SK-N-SH treated with all-trans-retinoic acid at 6 μM for 48 hours (cell line): ENCODE results near the gene EPN3.

ENCODE experiments used
- ARNTL ChIP-seq: fragments of 450-650 bp; formaldehyde crosslinking; IDR thresholded peaks from 2 replicates; pipeline ENCODE4 v1.5.0; 2020; ENCODE audit warnings: low read depth, mild to moderate bottlenecking, moderate library complexity, borderline replicate concordance
- BACH2 ChIP-seq: fragments of 250-450 bp; sonication (Bioruptor Pico); IDR thresholded peaks from 2 replicates; pipeline ENCODE4 v1.9.0; 2021; ENCODE audit warnings: mild to moderate bottlenecking, borderline replicate concordance
- CSDC2 ChIP-seq: fragments of 250-450 bp; sonication (Bioruptor Pico); IDR thresholded peaks from 2 replicates; pipeline ENCODE4 v1.5.0; 2020; ENCODE audit warnings: mild to moderate bottlenecking, moderate library complexity
- CSRNP3 ChIP-seq: fragments of 250-450 bp; sonication (Bioruptor Pico); IDR thresholded peaks from 2 replicates; pipeline ENCODE4 v1.5.1; 2021; ENCODE audit warnings: mild to moderate bottlenecking, moderate library complexity
- GLIS3 ChIP-seq: fragments of 250-450 bp; sonication (Bioruptor Pico); IDR thresholded peaks from 2 replicates; pipeline ENCODE4 v1.5.0; 2020; ENCODE audit warnings: mild to moderate bottlenecking, moderate library complexity
- ISL1 ChIP-seq: fragments of 250-450 bp; sonication (Bioruptor Pico); IDR thresholded peaks from 2 replicates; pipeline ENCODE4 v2.1.2; 2022; ENCODE audit warnings: mild to moderate bottlenecking, moderate library complexity
- PATZ1 ChIP-seq: fragments of 250-450 bp; sonication (Bioruptor Pico); IDR thresholded peaks from 2 replicates; pipeline ENCODE4 v1.8.0; 2020; ENCODE audit warnings: mild to moderate bottlenecking, moderate library complexity, borderline replicate concordance
- PPARA ChIP-seq: fragments of 250-450 bp; sonication (Bioruptor Pico); IDR thresholded peaks from 2 replicates; pipeline ENCODE4 v1.5.0; 2020; ENCODE audit warnings: mild to moderate bottlenecking, borderline replicate concordance
- RARB ChIP-seq: fragments of 250-450 bp; sonication (Bioruptor Pico); IDR thresholded peaks from 2 replicates; pipeline ENCODE4 v1.8.0; 2021; ENCODE audit warnings: mild to moderate bottlenecking, moderate library complexity
- SNAI2 ChIP-seq: fragments of 250-450 bp; sonication (Bioruptor Pico); IDR thresholded peaks from 2 replicates; pipeline ENCODE4 v1.5.0; 2020; ENCODE audit warnings: mild to moderate bottlenecking, moderate library complexity
- TSHZ2 ChIP-seq: fragments of 250-450 bp; sonication (Bioruptor Pico); IDR thresholded peaks from 2 replicates; pipeline ENCODE4 v1.5.0; 2020; ENCODE audit warnings: mild to moderate bottlenecking, moderate library complexity
- ZC3H10 ChIP-seq: fragments of 250-450 bp; sonication (Bioruptor Pico); IDR thresholded peaks from 2 replicates; pipeline ENCODE4 v1.5.1; 2021; ENCODE audit warnings: mild to moderate bottlenecking, moderate library complexity
- ZFP3 ChIP-seq: fragments of 250-450 bp; sonication (Bioruptor Pico); IDR thresholded peaks from 2 replicates; pipeline ENCODE4 v1.5.0; 2020; ENCODE audit warnings: mild to moderate bottlenecking, moderate library complexity
- ZNF8 ChIP-seq: fragments of 450-650 bp; formaldehyde crosslinking; IDR thresholded peaks from 2 replicates; pipeline ENCODE4 v1.5.0; 2020; ENCODE audit warnings: mild to moderate bottlenecking, moderate library complexity

DNA sequence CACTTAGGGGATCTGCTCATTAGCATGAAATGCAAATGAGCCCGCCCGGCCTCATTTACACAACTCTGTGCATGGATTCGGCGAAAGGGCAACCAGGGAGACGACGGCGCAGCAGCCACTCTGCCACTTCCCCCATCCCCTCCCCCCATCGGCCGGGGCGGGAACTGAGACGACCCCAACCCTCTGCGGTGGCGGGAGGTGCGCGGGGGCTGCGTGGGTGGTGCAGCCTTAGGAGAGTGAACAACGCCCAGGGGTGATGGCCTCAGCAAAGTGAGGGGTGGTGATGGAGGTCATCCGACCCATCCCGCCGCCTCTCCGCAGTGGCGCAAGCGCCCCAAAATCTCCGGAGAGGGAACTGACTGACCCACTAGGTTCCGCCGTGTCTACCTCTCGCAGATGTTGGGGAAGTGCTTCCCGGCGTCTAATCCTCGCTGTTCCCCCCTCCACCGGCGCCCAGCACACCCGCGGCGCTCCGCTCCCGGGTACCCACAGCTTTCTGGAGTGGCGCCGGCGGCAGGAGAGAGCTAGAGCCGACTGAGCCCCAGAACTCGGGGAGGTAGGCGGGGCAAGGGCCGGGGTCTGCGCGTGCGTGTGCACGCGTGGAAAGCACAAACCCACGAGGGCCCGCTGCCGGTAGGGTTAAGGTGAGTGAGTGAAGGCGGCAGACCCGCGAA, 26.5 kb downstream of the EPN3 start:
- no peak for TF ChIP-seq SNAI2 (CRISPR knock-in tag)
- TF ChIP-seq PPARA (CRISPR knock-in tag): no peak
- TF ChIP-seq ZNF8: no peak
- TF ChIP-seq GLIS3: no peak
- no peak for TF ChIP-seq BACH2 (CRISPR knock-in tag)
- no peak for TF ChIP-seq ARNTL (CRISPR knock-in tag)
- no peak for TF ChIP-seq CSDC2 (CRISPR knock-in tag)
- TF ChIP-seq TSHZ2 (CRISPR knock-in tag): no peak
- TF ChIP-seq ZFP3 (CRISPR knock-in tag): no peak
- TF ChIP-seq PATZ1 (CRISPR knock-in tag): no peak
- TF ChIP-seq ISL1 (CRISPR knock-in tag): no peak
- TF ChIP-seq ZC3H10 (CRISPR knock-in tag): no peak
- no peak for TF ChIP-seq CSRNP3
- TF ChIP-seq RARB (CRISPR knock-in tag): no peak
